Activated CD4-positive, alpha-beta T cell treated with anti-CD3 and anti-CD28 coated beads, Interleukin-2, amount 10 ng/mL, durations not matched to agents 24 days and 14 days (primary cell): ENCODE measurements around the gene PIBF1. TPM values are rescaled to one million over a fixed set of nuclear protein-coding genes. Genes with fewer than 3 reads are reported as not detected.
A peak's percentile ranks its signal among the peaks of the same experiment; 100 is the strongest.
"Not testable (repeated sequence)": the region's sequence is repeated elsewhere in the genome, so short reads cannot be mapped to it uniquely, and the experiment has no call there.

ENCODE experiments used
- DNase-seq: peaks from one replicate; pipeline ENCODE4 v3.0.0; 2022
- H3K27ac Mint-ChIP-seq: one replicate; pipeline ENCODE4 v1.8.0; 2022; ENCODE audit warnings: mild to moderate bottlenecking, mixed read lengths
- H3K27me3 Mint-ChIP-seq: one replicate; pipeline ENCODE4 v1.8.0; 2022; ENCODE audit warnings: mixed read lengths
- H3K36me3 Mint-ChIP-seq: one replicate; pipeline ENCODE4 v1.8.0; 2022; ENCODE audit warnings: low read depth, mild to moderate bottlenecking, mixed read lengths
- H3K4me1 Mint-ChIP-seq: one replicate; pipeline ENCODE4 v1.8.0; 2021; ENCODE audit warnings: mixed read lengths
- H3K4me3 Mint-ChIP-seq: one replicate; pipeline ENCODE4 v1.8.0; 2022; ENCODE audit warnings: mild to moderate bottlenecking, moderate library complexity, mixed read lengths
- H3K9me3 Mint-ChIP-seq: one replicate; pipeline ENCODE4 v1.8.0; 2021; ENCODE audit warnings: mixed read lengths
- intact Hi-C: fragments of 100-400 bp; cut with micrococcal nuclease; formaldehyde crosslinking; loops from one replicate; pipeline ENCODE4 v1.15.1; 2023
- total RNA-seq: library from RNA; stranded (reverse); gene quantifications from 2 replicates; pipeline ENCODE4 v1.2.3, GENCODE V29; 2022

Gene PIBF1
- total RNA-seq: 25.0 and 33.7 TPM in 2 replicates

- Mint-ChIP-seq H3K27ac (peak within 1 kb of the TSS; percentile 98), H3K9me3 (no peaks in the 10 kb centered on the region), H3K4me3 (peak within 1 kb of the TSS; percentile 97), H3K36me3 (peaks cover 50% of the 10 kb centered on the region), H3K27me3 (no peaks in the 10 kb centered on the region), H3K4me1 (peaks cover 43% of the 10 kb centered on the region)
- peak; percentile 99 for DNase-seq
- intact Hi-C loops: loop anchor here (1.0 to 10.0 kb wide), 4 partner anchors 54 to 1351 kb away; partner anchors contain the start of genes BORA, KLF12 and MZT1
Observed at GRCh38 chr13:72781451-72782439, at the start of gene PIBF1, which contains the start of gene DIS3. Gene PIBF1 (plus strand): TSS chr13:72782133. CDS start chr13:72783470, 1,337 bp downstream. Gene DIS3 (minus strand): TSS chr13:72781900. CDS start chr13:72781832, 68 bp downstream.

GRCh38 chr13:72737033-72737432 is 44.9 kb upstream of the PIBF1 start:
- Mint-ChIP-seq H3K4me1 (peaks cover 30% of the 10 kb centered on the region), H3K36me3 (peaks cover 56% of the 10 kb centered on the region), H3K9me3 (peaks cover 8% of the 10 kb centered on the region), H3K27ac (no peak overlapping the region), H3K4me3 (no peak overlapping the region), H3K27me3 (no peaks in the 10 kb centered on the region)
- intact Hi-C loops: no loop called here
- no peak for DNase-seq

GRCh38 chr13:72740015-72740414 is 41.9 kb upstream of the PIBF1 start:
- Mint-ChIP-seq H3K4me1 (peaks cover 22% of the 10 kb centered on the region), H3K36me3 (peaks cover 60% of the 10 kb centered on the region), H3K4me3 (no peak overlapping the region), H3K27me3 (no peaks in the 10 kb centered on the region), H3K9me3 (no peaks in the 10 kb centered on the region), H3K27ac (no peak overlapping the region)
- intact Hi-C loops: no loop called here
- no peak for DNase-seq

- DNase-seq: no peak
- no peaks in the 10 kb centered on the region for H3K9me3 Mint-ChIP-seq
- H3K36me3 Mint-ChIP-seq: peaks cover 61% of the 10 kb centered on the region
- peak overlapping the region; percentile 41 for H3K27ac Mint-ChIP-seq
- H3K27me3 Mint-ChIP-seq: no peaks in the 10 kb centered on the region
- H3K4me1 Mint-ChIP-seq: peaks cover 22% of the 10 kb centered on the region
- intact Hi-C loops: loop anchor here (2.0 kb wide), 1 partner anchor 16 kb away; no protein-coding TSS in a partner anchor
- H3K4me3 Mint-ChIP-seq: no peak overlapping the region
Observed at GRCh38 chr13:72745260-72745659, 36.7 kb upstream of the PIBF1 start.

- no peak for DNase-seq
- peaks cover 13% of the 10 kb centered on the region for H3K4me1 Mint-ChIP-seq
- H3K36me3 Mint-ChIP-seq: peaks cover 71% of the 10 kb centered on the region
- no peaks in the 10 kb centered on the region for H3K27me3 Mint-ChIP-seq
- H3K27ac Mint-ChIP-seq: no peak overlapping the region
- intact Hi-C loops: no loop called here
- H3K9me3 Mint-ChIP-seq: peaks cover 7% of the 10 kb centered on the region
- H3K4me3 Mint-ChIP-seq: no peak overlapping the region
Observed at GRCh38 chr13:72751220-72751619, 30.7 kb upstream of the PIBF1 start.

- no peak for DNase-seq
- Mint-ChIP-seq H3K9me3 (peaks cover 7% of the 10 kb centered on the region), H3K27me3 (no peaks in the 10 kb centered on the region), H3K27ac (no peak overlapping the region), H3K4me1 (peaks cover 4% of the 10 kb centered on the region), H3K4me3 (no peak overlapping the region), H3K36me3 (peaks cover 66% of the 10 kb centered on the region)
- intact Hi-C loops: no loop called here
Observed at GRCh38 chr13:72754111-72754510, 27.8 kb upstream of the PIBF1 start.

GRCh38 chr13:72757792-72758535 is 24.0 kb upstream of the PIBF1 start:
- peaks cover 54% of the 10 kb centered on the region for H3K36me3 Mint-ChIP-seq
- intact Hi-C loops: no loop called here

GRCh38 chr13:72760189-72760588 is 21.7 kb upstream of the PIBF1 start:
- H3K4me1 Mint-ChIP-seq: peaks cover 2% of the 10 kb centered on the region
- H3K27ac Mint-ChIP-seq: no peak overlapping the region
- no peaks in the 10 kb centered on the region for H3K27me3 Mint-ChIP-seq
- DNase-seq: no peak
- no peak overlapping the region for H3K4me3 Mint-ChIP-seq
- H3K36me3 Mint-ChIP-seq: peaks cover 55% of the 10 kb centered on the region
- intact Hi-C loops: no loop called here
- H3K9me3 Mint-ChIP-seq: no peaks in the 10 kb centered on the region

More at GRCh38 chr13:72757792-72758535, 24.0 kb upstream of the PIBF1 start:
- no peak overlapping the region for H3K4me3 Mint-ChIP-seq
- H3K27ac Mint-ChIP-seq: no peak overlapping the region
- no peaks in the 10 kb centered on the region for H3K27me3 Mint-ChIP-seq
- H3K4me1 Mint-ChIP-seq: peaks cover 2% of the 10 kb centered on the region
- no peaks in the 10 kb centered on the region for H3K9me3 Mint-ChIP-seq
- no peak for DNase-seq

GRCh38 chr13:72763411-72763810 is 18.5 kb upstream of the PIBF1 start:
- intact Hi-C loops: no loop called here
- peaks cover 2% of the 10 kb centered on the region for H3K4me1 Mint-ChIP-seq
- peaks cover 63% of the 10 kb centered on the region for H3K36me3 Mint-ChIP-seq
- no peak overlapping the region for H3K4me3 Mint-ChIP-seq
- no peak for DNase-seq
- H3K27me3 Mint-ChIP-seq: no peaks in the 10 kb centered on the region
- H3K9me3 Mint-ChIP-seq: no peaks in the 10 kb centered on the region
- no peak overlapping the region for H3K27ac Mint-ChIP-seq

GRCh38 chr13:72774019-72774418 is 7.9 kb upstream of the PIBF1 start:
- H3K4me3 Mint-ChIP-seq: no peak overlapping the region

GRCh38 chr13:72782717-72783116 is 784 bp downstream of the PIBF1 start:
- DNase-seq: peak; percentile 57
- H3K4me1 Mint-ChIP-seq: peaks cover 36% of the 10 kb centered on the region
- H3K4me3 Mint-ChIP-seq: peak overlapping the region; percentile 97
- intact Hi-C loops: loop anchor here (1.0 to 10.0 kb wide), 3 partner anchors 138 to 1350 kb away; partner anchors contain the start of gene KLF12
- H3K36me3 Mint-ChIP-seq: peaks cover 42% of the 10 kb centered on the region
- no peaks in the 10 kb centered on the region for H3K27me3 Mint-ChIP-seq
- H3K27ac Mint-ChIP-seq: peak overlapping the region; percentile 98
- no peaks in the 10 kb centered on the region for H3K9me3 Mint-ChIP-seq

More at GRCh38 chr13:72774019-72774418, 7.9 kb upstream of the PIBF1 start:
- Mint-ChIP-seq H3K27ac (no peak overlapping the region), H3K4me1 (peaks cover 17% of the 10 kb centered on the region), H3K9me3 (no peaks in the 10 kb centered on the region), H3K27me3 (no peaks in the 10 kb centered on the region), H3K36me3 (peaks cover 65% of the 10 kb centered on the region)
- intact Hi-C loops: no loop called here
- no peak for DNase-seq

GRCh38 chr13:72784679-72785078 is 2.7 kb downstream of the PIBF1 start:
- intact Hi-C loops: loop anchor here (5.0 to 10.0 kb wide), 2 partner anchors 140 to 1348 kb away; partner anchors contain the start of gene KLF12
- Mint-ChIP-seq H3K4me3 (peak overlapping the region; percentile 34), H3K4me1 (peaks cover 28% of the 10 kb centered on the region), H3K36me3 (peaks cover 34% of the 10 kb centered on the region)
- not testable (repeated sequence) for DNase-seq, H3K27me3 Mint-ChIP-seq, H3K27ac Mint-ChIP-seq, H3K9me3 Mint-ChIP-seq

- H3K27me3 Mint-ChIP-seq: no peaks in the 10 kb centered on the region
- peaks cover 5% of the 10 kb centered on the region for H3K9me3 Mint-ChIP-seq
- no peak overlapping the region for H3K4me3 Mint-ChIP-seq
- peaks cover 15% of the 10 kb centered on the region for H3K4me1 Mint-ChIP-seq
- DNase-seq: no peak
- H3K27ac Mint-ChIP-seq: no peak overlapping the region
- intact Hi-C loops: loop anchor here (10.0 kb wide), 1 partner anchor 144 kb away; no protein-coding TSS in a partner anchor
- H3K36me3 Mint-ChIP-seq: peaks cover 45% of the 10 kb centered on the region
Observed at GRCh38 chr13:72788831-72789230, 6.9 kb downstream of the PIBF1 start.
